ENCODE measurements around the gene SIAH1. TPM values are rescaled to one million over a fixed set of nuclear protein-coding genes. Genes with fewer than 3 reads are reported as not detected.

Gene SIAH1
- total and polyA plus RNA-seq, 2 donors (not counting 1 experiment from before 2014, with no cell fraction given) = 10.6 to 47.6 TPM

DNA sequence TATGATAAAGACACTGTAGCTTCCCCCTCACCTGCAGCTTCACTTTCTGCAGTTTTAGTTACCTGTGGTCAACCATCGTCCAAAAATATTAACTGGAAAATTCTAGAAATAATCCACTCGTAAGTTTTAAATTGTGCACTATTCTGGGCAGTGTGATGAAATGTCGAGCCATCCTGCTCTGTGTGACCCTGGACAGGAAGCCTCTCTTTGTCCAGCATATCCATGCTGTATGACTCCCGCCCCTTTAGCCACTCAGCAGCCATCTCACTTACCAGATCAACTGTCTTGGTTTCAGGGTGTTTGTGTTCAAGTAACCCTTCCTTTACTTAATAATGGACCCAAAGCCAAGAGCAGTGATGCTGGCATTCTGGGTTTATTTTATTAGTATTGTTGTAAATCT lies 56.1 kb downstream of the SIAH1 start:
- ATAC-seq (ENCODE audit: low read depth) = no peak
- ChIA-PET CTCF (interaction anchor here (0.9 to 1.1 kb wide), 2 partner anchors 292 to 294 kb away, joined by 3 read pairs; no protein-coding TSS in a partner anchor), POLR2A (no interaction called here)
- H3K9ac ChIP-seq (ENCODE audit: low read length) = no peak overlapping the region
- intact Hi-C loops (cut with micrococcal nuclease) = no loop called here
- H3K4me2 ChIP-seq (replicated peaks; ENCODE audit: low read depth, low read length, poor library complexity, severe bottlenecking) = no peak overlapping the region
- no peaks in the 10 kb centered on the region for H3K27me3 ChIP-seq (replicated peaks in 1 of 4; ENCODE audit: control extremely low read depth in 1 of 4, control insufficient read depth in 3 of 4, insufficient read depth in 4 of 4, low read length in 3 of 4)
- H3K36me3 ChIP-seq (replicated peaks in 1 of 2; ENCODE audit: control extremely low read depth in 1 of 2, control insufficient read depth in 1 of 2, extremely low read depth in 1 of 2, insufficient read depth in 2 of 2, low read length in 1 of 2) = peaks cover 7 to 22% of the 10 kb centered on the region in 2 experiments
- no peaks in the 10 kb centered on the region for H3K4me1 Mint-ChIP-seq
- H3K27me3 Mint-ChIP-seq = no peaks in the 10 kb centered on the region
- H3K27ac ChIP-seq (ENCODE audit: low read length in 2 of 2) = no peak overlapping the region
- no peak overlapping the region for H2AFZ ChIP-seq (ENCODE audit: insufficient read depth, low read depth, low read length, poor library complexity, severe bottlenecking)
- TF ChIP-seq EZH2 (IDR thresholded peaks at IDR 0.05; ENCODE audit: borderline replicate concordance, insufficient read depth, low read depth, low read length, poor library complexity, severe bottlenecking) = no peak
- no peaks in the 10 kb centered on the region for H4K20me1 ChIP-seq (ENCODE audit: control insufficient read depth, insufficient read depth, low read length, poor library complexity, severe bottlenecking)
- H3K9me3 Mint-ChIP-seq (ENCODE audit: insufficient read depth) = no peaks in the 10 kb centered on the region
- no peak overlapping the region for H3K4me3 ChIP-seq (ENCODE audit: control extremely low read depth in 1 of 5, extremely low read depth in 1 of 5, insufficient read depth in 1 of 5, low read depth in 2 of 5, low read length in 4 of 5)
- no peaks in the 10 kb centered on the region for H3K4me1 ChIP-seq (ENCODE audit: control insufficient read depth in 2 of 2, insufficient read depth in 2 of 2, low read length in 2 of 2)
- no peaks in the 10 kb centered on the region for H3K9me3 ChIP-seq (ENCODE audit: control extremely low read depth in 1 of 3, control insufficient read depth in 2 of 3, insufficient read depth in 1 of 3, low read length in 2 of 3)
- no peak overlapping the region for H3K27ac Mint-ChIP-seq
- no peak overlapping the region for H3K4me3 Mint-ChIP-seq
- no peak for DNase-seq
- WGBS (ENCODE audit: insufficient coverage) = 100% methylated on average over 2 of the region's 4 CpGs
- no peaks in the 10 kb centered on the region for H3K79me2 ChIP-seq (ENCODE audit: control insufficient read depth, insufficient read depth, low read length)

DNA sequence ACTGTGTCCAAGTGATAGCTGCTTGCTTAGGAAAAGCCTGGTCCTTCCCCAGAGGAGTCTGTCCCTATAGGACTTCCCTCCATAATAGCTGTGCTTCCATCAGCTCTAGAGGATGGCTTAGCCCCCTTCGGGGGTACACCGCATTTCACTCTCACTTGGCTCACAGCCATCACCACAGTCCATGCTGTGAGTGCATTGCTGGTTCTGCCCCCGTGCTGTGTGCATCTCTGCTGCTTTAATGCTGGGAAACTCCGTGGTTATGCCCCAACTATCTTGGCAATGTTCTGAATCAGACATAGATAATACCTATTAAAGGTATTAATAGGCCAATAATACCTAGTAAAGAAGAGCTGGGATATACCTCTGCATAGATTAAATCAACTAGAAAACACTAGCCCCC lies 58.3 kb downstream of the SIAH1 start:
- Mint-ChIP-seq H3K4me3 (no peak overlapping the region), H3K27me3 (no peaks in the 10 kb centered on the region), H3K27ac (no peak overlapping the region), H3K9me3 (ENCODE audit: insufficient read depth) (no peaks in the 10 kb centered on the region), H3K4me1 (no peaks in the 10 kb centered on the region)
- H4K20me1 ChIP-seq (ENCODE audit: control insufficient read depth, insufficient read depth, low read length, poor library complexity, severe bottlenecking) = no peaks in the 10 kb centered on the region
- no peak overlapping the region for H3K9ac ChIP-seq (ENCODE audit: low read length)
- intact Hi-C loops (cut with micrococcal nuclease) = no loop called here
- H3K79me2 ChIP-seq (ENCODE audit: control insufficient read depth, insufficient read depth, low read length) = no peaks in the 10 kb centered on the region
- no peak overlapping the region for H3K4me2 ChIP-seq (replicated peaks; ENCODE audit: low read depth, low read length, poor library complexity, severe bottlenecking)
- H3K4me3 ChIP-seq (ENCODE audit: control extremely low read depth in 1 of 5, extremely low read depth in 1 of 5, insufficient read depth in 1 of 5, low read depth in 2 of 5, low read length in 4 of 5) = no peak overlapping the region
- H3K36me3 ChIP-seq (replicated peaks in 1 of 2; ENCODE audit: control extremely low read depth in 1 of 2, control insufficient read depth in 1 of 2, extremely low read depth in 1 of 2, insufficient read depth in 2 of 2, low read length in 1 of 2) = peaks cover 4 to 24% of the 10 kb centered on the region in 2 experiments
- ChIA-PET POLR2A (no interaction called here), CTCF (interaction anchor here (0.6 to 2.0 kb wide), 3 partner anchors 9 to 296 kb away, joined by 3 to 5 read pairs (median 5); no protein-coding TSS in a partner anchor)
- DNase-seq (no peak), ATAC-seq (ENCODE audit: low read depth) (no peak)
- no peaks in the 10 kb centered on the region for H3K27me3 ChIP-seq (replicated peaks in 1 of 4; ENCODE audit: control extremely low read depth in 1 of 4, control insufficient read depth in 3 of 4, insufficient read depth in 4 of 4, low read length in 3 of 4)
- H2AFZ ChIP-seq (ENCODE audit: insufficient read depth, low read depth, low read length, poor library complexity, severe bottlenecking) = no peak overlapping the region
- 64% methylated on average over 2 of the region's 4 CpGs for WGBS (ENCODE audit: insufficient coverage)
- TF ChIP-seq, protein P1, sequence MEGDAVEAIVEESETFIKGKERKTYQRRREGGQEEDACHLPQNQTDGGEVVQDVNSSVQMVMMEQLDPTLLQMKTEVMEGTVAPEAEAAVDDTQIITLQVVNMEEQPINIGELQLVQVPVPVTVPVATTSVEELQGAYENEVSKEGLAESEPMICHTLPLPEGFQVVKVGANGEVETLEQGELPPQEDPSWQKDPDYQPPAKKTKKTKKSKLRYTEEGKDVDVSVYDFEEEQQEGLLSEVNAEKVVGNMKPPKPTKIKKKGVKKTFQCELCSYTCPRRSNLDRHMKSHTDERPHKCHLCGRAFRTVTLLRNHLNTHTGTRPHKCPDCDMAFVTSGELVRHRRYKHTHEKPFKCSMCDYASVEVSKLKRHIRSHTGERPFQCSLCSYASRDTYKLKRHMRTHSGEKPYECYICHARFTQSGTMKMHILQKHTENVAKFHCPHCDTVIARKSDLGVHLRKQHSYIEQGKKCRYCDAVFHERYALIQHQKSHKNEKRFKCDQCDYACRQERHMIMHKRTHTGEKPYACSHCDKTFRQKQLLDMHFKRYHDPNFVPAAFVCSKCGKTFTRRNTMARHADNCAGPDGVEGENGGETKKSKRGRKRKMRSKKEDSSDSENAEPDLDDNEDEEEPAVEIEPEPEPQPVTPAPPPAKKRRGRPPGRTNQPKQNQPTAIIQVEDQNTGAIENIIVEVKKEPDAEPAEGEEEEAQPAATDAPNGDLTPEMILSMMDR (IDR thresholded peaks at IDR 0.05) = no peak
- TF ChIP-seq EZH2 (IDR thresholded peaks at IDR 0.05; ENCODE audit: borderline replicate concordance, insufficient read depth, low read depth, low read length, poor library complexity, severe bottlenecking) = no peak
- H3K4me1 ChIP-seq (ENCODE audit: control insufficient read depth in 2 of 2, insufficient read depth in 2 of 2, low read length in 2 of 2) = no peaks in the 10 kb centered on the region
- H3K9me3 ChIP-seq (ENCODE audit: control extremely low read depth in 1 of 3, control insufficient read depth in 2 of 3, insufficient read depth in 1 of 3, low read length in 2 of 3) = no peaks in the 10 kb centered on the region
- no peak overlapping the region for H3K27ac ChIP-seq (ENCODE audit: low read length in 2 of 2)

Measured in B cell (primary cell).